GM21529 (cell line): ENCODE data around the gene CCDC134.

Experiments
- ATAC-seq: cut with Tn5 transposase; IDR thresholded peaks from one replicate; pipeline ENCODE4 v1.9.1; 2021; ENCODE audit not compliant: unreplicated experiment

CCDC134 gene

DNA sequence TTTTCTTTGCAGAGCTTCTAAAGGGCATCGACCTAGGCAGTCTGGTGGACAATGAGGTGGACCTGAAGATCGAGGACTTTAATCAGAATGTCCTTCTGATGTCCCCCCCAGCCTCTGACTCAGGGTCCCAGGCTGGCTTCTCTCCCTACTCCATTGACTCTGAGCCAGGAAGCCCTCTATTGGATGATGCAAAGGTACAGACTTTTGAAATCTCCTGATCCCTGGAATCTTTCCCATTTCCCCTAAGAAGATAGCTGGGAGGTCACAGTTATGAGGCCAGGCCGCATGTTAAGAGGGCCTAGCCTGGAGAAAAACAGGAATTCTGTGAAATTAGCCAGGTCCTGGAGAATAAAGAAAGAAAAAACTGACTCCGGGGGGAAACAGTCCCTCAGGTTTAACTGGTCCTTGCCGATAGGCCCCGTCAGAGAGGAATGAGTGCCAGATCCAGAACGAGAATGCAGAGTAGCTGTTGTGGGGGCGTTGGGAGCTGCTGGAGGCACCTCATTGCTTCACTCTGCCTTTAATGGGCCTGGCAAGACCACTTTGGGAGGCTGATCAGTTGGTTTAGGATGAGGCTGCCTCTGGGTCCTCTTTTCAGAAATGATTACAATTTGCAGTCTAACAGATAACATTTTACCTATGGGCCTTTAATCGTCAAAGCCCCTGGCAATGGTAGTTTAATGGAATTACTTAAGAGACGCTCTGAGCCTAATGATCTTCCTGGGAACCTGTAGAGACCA lies 75.2 kb downstream of the CCDC134 start:
- no peak for ATAC-seq
